ENCODE measurements around the gene YTHDF1.

YTHDF1 gene

DNA sequence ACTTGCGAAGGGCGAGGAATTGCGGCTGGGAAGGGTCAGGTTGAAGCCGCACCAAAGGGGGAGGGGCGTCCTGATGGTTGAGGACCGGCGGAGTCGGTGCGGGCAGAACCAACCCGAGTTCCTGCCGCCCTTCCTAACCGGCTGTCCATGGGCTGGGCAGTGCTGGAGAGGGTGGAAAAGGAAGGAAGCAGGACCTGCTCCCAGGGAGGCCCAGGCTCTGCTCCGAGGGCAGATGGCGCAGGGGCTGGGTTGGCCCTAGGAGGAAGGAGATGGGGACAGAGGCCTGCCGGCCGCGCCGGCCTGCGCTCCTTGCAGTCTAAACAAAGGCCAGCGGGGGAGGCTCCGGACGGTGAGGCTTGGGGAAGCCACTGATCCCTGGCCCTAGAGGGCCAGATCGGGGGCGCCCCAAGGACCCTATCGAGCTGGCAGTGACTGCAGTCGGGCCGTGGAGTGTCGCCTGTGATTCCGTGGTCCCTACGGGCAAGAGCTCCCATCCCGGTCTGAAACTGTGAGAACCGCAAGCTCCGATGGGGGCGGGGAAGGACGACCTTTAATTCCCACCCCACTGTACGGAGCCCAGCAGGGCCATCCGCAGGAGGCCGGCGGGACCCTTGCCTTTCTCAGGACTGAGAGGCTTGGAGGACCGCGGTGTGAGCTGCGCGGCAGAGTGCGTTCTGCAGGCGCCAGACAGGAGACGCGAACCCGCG lies 39.4 kb downstream of the YTHDF1 start:
- Histone ChIP-seq H3K9ac (no peak overlapping the region), H3K4me3 (peak overlapping the region in 7 of 10 experiments; percentile 34 to 59 (median 48); a peak in 8 of 20 replicates), H3K36me3 (no peaks in the 10 kb centered on the region), H3K4me1 (peaks cover 60 to 98% (median 92%) of the 10 kb centered on the region in 10 experiments), H3K27ac (no peak overlapping the region), H3K9me3 (replicated peaks in 1 of 11) (peaks cover 0 to 17% (median 0%) of the 10 kb centered on the region in 11 experiments; a peak in 7 of 22 replicates), H3K4me2 (peak overlapping the region; percentile 95 to 99 (median 97); a peak in 18 of 22 replicates), H4K20me1 (peaks cover 6 to 98% (median 54%) of the 10 kb centered on the region in 11 experiments; a peak in 20 of 22 replicates), H3K27me3 (peaks cover 66 to 91% (median 71%) of the 10 kb centered on the region in 11 experiments)
- no peak for TF ChIP-seq Cebpa-rat (IDR thresholded peaks at IDR 0.05)

DNA sequence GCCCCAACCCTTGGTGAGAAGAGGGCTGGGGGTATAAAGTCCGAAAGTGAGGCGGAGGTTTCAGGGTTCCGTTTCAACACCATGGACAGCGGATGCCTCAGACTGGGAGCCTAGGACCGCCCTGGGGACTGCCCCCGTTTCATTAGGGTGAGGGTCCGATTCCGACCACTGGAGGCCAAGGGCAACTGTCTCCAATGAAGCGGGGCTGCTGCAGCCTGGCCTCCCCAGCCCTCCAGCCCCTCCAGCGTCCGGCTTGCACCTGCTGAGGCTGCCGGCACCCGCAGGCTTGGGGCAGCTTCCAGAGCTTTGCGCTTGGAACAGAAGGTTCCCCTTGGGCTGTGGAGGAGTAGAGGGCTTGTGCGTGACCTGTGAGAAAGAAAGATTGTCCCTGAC lies 39.9 kb downstream of the YTHDF1 start:
- Histone ChIP-seq H3K9ac (no peak overlapping the region), H4K20me1 (peaks cover 6 to 98% (median 51%) of the 10 kb centered on the region in 11 experiments; a peak in 20 of 22 replicates), H3K4me3 (peak overlapping the region in 5 of 10 experiments; percentile 1 to 69 (median 47); a peak in 4 of 20 replicates)

DNA sequence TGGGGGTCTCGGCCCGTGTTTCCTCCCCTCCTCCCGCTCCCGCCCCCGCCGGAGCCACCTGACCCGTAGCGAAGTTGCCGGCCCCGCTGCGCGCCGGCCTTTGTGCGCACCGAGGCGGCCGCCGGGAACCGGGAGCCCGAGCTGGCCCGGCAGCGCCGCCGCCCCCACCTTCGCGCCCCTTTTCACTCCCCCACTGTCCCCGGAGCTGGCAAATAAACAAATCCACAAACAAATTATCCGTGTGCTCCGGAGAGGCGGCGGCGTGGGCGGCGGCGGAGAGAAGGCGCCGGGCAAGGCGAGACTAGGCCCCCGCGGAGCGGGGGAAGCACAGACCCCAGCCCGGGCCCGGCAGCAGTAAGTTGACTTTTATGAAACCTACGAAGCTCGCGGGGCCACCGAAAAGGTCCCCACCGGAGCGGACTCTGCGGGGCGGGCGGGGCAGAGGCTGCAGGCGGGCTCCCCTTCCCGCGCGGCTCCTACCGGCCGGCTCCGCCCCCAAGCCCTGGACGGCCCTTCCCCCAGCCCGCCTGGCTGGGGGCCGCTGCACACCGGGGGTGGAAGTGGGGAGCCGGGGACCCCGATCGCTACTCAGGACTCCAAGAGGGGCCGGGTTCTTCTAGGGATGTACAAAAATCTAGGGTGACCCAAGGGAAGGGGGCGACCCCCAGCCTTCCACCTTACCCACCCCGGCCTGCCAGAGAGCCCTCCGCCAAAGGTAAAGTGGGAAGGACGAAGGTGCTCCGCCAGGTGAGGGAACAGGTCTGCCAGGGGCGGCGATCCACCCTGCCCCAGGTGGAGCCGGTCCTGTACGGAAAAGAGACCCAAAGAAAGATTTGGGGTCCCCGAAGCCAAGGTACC lies 40.7 kb downstream of the YTHDF1 start:
- H3K9me3 ChIP-seq (replicated peaks in 1 of 11), result peaks cover 0 to 17% (median 0%) of the 10 kb centered on the region in 11 experiments; a peak in 7 of 22 replicates
- H3K9ac ChIP-seq, result peak overlapping the region in 5 of 11 experiments; percentile 15 to 65 (median 56); a peak in 6 of 22 replicates
- H3K4me2 ChIP-seq, result peak overlapping the region; percentile 77 to 99 (median 96)
- no peak overlapping the region for H3K27ac ChIP-seq
- H3K27me3 ChIP-seq, result peaks cover 66 to 94% (median 71%) of the 10 kb centered on the region in 11 experiments
- H4K20me1 ChIP-seq, result peaks cover 6 to 97% (median 45%) of the 10 kb centered on the region in 11 experiments; a peak in 20 of 22 replicates
- no peaks in the 10 kb centered on the region for H3K36me3 ChIP-seq
- peak overlapping the region; percentile 47 to 69 (median 57) for H3K4me3 ChIP-seq
- no peak for TF ChIP-seq Cebpa-rat (IDR thresholded peaks at IDR 0.05)
- peaks cover 56 to 100% (median 99%) of the 10 kb centered on the region in 10 experiments for H3K4me1 ChIP-seq

More for the DNA sequence above, 39.9 kb downstream of the YTHDF1 start:
- H3K27me3 ChIP-seq, result peaks cover 66 to 97% (median 71%) of the 10 kb centered on the region in 11 experiments
- peak overlapping the region in 8 of 11 experiments; percentile 96 to 99 (median 97); a peak in 12 of 22 replicates for H3K4me2 ChIP-seq
- H3K4me1 ChIP-seq, result peaks cover 60 to 100% (median 98%) of the 10 kb centered on the region in 10 experiments
- TF ChIP-seq Cebpa-rat (IDR thresholded peaks at IDR 0.05), result no peak
- no peak overlapping the region for H3K27ac ChIP-seq
- peaks cover 0 to 17% (median 0%) of the 10 kb centered on the region in 11 experiments; a peak in 7 of 22 replicates for H3K9me3 ChIP-seq (replicated peaks in 1 of 11)
- H3K36me3 ChIP-seq, result no peaks in the 10 kb centered on the region

DNA sequence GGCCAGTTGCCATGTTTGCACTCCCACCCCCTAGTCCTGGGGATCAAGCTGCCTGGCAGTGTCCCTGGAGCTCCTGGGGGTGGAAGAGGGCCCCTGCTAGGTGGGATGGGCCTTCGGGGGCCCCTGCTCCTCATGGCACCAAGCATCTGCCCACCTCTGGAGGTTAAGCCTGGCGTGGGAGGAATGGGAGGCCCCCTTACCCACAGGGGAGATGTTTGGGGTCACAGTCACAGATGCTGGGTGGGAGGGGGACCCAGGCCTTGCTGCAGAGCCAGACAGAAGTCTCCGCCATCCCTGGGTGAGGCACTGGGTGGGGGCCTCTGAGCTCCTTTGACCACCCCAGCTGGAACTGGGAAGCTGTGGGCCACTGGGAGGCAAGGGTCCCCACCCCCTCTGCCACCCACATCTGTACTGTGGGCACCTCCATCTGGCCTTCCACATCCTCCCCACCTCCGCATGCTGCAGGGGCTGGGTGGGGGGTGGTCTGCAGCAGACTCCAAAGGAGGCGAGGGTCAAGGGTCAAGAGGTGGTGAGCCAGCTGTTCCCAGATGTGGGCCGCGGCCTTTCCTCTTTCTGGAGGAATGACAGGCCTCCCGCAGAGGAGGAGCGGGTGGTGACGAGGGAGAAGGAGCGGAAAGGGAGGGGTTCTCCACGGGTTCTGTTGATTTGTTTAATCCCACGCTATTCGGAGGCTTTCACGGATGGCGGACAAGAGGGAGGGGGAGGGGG lies 41.5 kb downstream of the YTHDF1 start:
- peaks cover 6 to 95% (median 45%) of the 10 kb centered on the region in 11 experiments; a peak in 20 of 22 replicates for H4K20me1 ChIP-seq
- H3K4me1 ChIP-seq, result peaks cover 48 to 100% (median 99%) of the 10 kb centered on the region in 10 experiments
- TF ChIP-seq Cebpa-rat (IDR thresholded peaks at IDR 0.05), result no peak
- peak overlapping the region; percentile 47 to 69 (median 57) for H3K4me3 ChIP-seq
- H3K9ac ChIP-seq, result peak overlapping the region in 4 of 11 experiments; percentile 15 to 65 (median 58); a peak in 5 of 22 replicates
- H3K9me3 ChIP-seq (replicated peaks in 1 of 11), result peaks cover 0 to 17% (median 0%) of the 10 kb centered on the region in 11 experiments; a peak in 7 of 22 replicates
- H3K27me3 ChIP-seq, result peaks cover 64 to 86% (median 67%) of the 10 kb centered on the region in 11 experiments
- no peaks in the 10 kb centered on the region for H3K36me3 ChIP-seq
- peak overlapping the region; percentile 77 to 99 (median 96) for H3K4me2 ChIP-seq
- H3K27ac ChIP-seq, result 0 out of 22 replicates have a peak overlapping the region, but pooled peaks of 1 of the 11 experiments have one; percentile 1

DNA sequence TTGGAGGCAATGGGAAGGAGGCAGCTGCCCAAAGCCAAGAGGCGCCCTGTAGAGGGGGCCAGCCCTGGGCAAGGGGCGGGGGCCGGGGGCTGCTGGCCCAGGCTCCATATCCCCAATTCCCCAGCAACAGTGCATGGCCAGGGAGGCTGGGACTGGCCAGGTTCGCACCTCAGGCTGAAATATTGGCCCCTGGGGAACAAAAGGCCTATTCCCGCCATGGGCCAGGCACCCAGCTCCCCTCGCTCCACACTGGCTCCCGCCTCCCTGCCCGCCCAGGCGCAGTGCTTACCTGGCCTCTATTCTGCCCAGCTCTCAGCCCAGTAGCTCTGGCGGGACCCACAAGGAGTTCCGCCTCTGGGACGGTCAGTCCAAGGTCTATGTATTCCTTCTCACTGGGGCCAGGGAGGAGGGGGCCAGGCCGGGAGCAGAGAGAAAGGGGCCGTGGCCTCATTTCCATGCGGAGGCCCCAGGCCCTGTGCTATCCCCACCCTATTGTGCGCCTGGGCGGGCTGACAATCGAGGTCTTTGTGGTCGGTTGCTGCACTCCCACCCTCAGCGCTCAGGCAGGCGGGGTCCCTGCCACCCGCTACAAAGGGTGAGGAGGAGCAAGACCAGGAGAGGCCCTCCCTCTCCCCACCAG lies 42.3 kb downstream of the YTHDF1 start:
- peaks cover 56 to 78% (median 59%) of the 10 kb centered on the region in 11 experiments for H3K27me3 ChIP-seq

DNA sequence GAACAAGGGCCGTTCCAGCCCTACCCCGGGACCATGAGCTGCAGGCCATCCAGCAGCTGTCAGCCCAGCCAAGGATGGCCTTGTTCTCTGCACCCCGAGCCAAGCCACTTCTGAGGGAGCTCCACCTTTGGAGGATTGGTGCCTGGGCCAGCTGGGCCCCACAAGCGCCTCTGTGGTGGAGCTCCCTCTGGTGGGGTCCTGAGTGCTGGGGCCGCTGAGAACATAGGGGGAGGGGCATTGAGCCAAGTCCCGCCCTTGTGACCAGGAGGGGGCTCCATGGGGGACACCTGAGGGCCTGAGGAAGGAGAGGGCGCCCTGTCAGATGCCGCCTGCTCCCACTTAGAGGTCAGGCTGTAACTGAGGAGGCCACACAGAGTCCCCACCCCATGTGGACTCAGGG lies 43.2 kb downstream of the YTHDF1 start:
- Histone ChIP-seq H3K27ac (0 out of 22 replicates have a peak overlapping the region, but pooled peaks of 1 of the 11 experiments have one; percentile 23), H3K9ac (peak overlapping the region in 3 of 11 experiments; percentile 41 to 65 (median 56); a peak in 6 of 22 replicates), H3K4me2 (peak overlapping the region in 8 of 11 experiments; percentile 77 to 99 (median 96); a peak in 16 of 22 replicates), H3K9me3 (replicated peaks in 1 of 11) (peaks cover 0 to 17% (median 0%) of the 10 kb centered on the region in 11 experiments; a peak in 7 of 22 replicates), H4K20me1 (peaks cover 6 to 93% (median 33%) of the 10 kb centered on the region in 11 experiments; a peak in 20 of 22 replicates), H3K36me3 (no peaks in the 10 kb centered on the region), H3K27me3 (peaks cover 46 to 69% (median 50%) of the 10 kb centered on the region in 11 experiments), H3K4me1 (peaks cover 32 to 100% (median 99%) of the 10 kb centered on the region in 10 experiments), H3K4me3 (peak overlapping the region in 1 of 10 experiments; percentile 63; a peak in 1 of 20 replicates)
- no peak for TF ChIP-seq Cebpa-rat (IDR thresholded peaks at IDR 0.05)

More for the DNA sequence above, 42.3 kb downstream of the YTHDF1 start:
- Histone ChIP-seq H3K4me1 (peaks cover 40 to 100% (median 99%) of the 10 kb centered on the region in 10 experiments), H3K27ac (peak overlapping the region in 2 of 11 experiments; percentile 1 to 23; a peak in 1 of 22 replicates), H4K20me1 (peaks cover 6 to 95% (median 41%) of the 10 kb centered on the region in 11 experiments; a peak in 20 of 22 replicates), H3K36me3 (no peaks in the 10 kb centered on the region), H3K4me3 (peak overlapping the region in 4 of 10 experiments; percentile 54 to 63 (median 60); a peak in 7 of 20 replicates), H3K9me3 (replicated peaks in 1 of 11) (peaks cover 0 to 17% (median 0%) of the 10 kb centered on the region in 11 experiments; a peak in 7 of 22 replicates), H3K9ac (peak overlapping the region in 3 of 11 experiments; percentile 41 to 65 (median 56); a peak in 6 of 22 replicates), H3K4me2 (peak overlapping the region in 10 of 11 experiments; percentile 77 to 99 (median 96); a peak in 19 of 22 replicates)
- no peak for TF ChIP-seq Cebpa-rat (IDR thresholded peaks at IDR 0.05)

DNA sequence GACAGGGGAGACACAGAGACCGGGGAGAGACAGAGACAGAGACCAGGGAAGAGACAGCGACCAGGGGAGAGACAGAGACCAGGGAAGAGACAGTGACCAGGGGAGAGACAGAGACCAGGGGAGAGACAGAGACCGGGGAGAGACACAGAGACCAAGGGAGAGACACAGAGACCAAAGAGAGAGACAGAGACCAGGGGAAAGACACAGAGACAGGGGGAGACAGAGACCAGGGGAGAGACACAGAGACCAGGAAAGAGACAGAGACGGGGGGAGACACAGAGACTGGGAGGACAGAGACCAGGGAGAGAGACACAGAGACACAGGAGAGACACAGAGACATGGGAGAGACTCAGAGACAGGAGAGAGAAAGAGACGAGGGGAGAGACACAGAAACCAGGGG lies 43.9 kb downstream of the YTHDF1 start:
- TF ChIP-seq Cebpa-rat (IDR thresholded peaks at IDR 0.05), result no peak
- Histone ChIP-seq H3K27ac (peak overlapping the region in 1 of 11 experiments; percentile 12; a peak in 2 of 22 replicates), H3K9me3 (replicated peaks in 1 of 11) (peaks cover 0 to 10% (median 0%) of the 10 kb centered on the region in 11 experiments; a peak in 7 of 22 replicates), H3K4me2 (peak overlapping the region in 9 of 11 experiments; percentile 13 to 99 (median 96); a peak in 16 of 22 replicates), H4K20me1 (peaks cover 6 to 87% (median 26%) of the 10 kb centered on the region in 11 experiments; a peak in 20 of 22 replicates), H3K36me3 (no peaks in the 10 kb centered on the region), H3K27me3 (peaks cover 39 to 61% (median 43%) of the 10 kb centered on the region in 11 experiments), H3K4me1 (peaks cover 25 to 98% (median 96%) of the 10 kb centered on the region in 10 experiments), H3K4me3 (peak overlapping the region in 2 of 10 experiments; percentile 17 to 63; a peak in 2 of 20 replicates), H3K9ac (peak overlapping the region in 2 of 11 experiments; percentile 12 to 41; a peak in 2 of 22 replicates)

All from BLaER1 treated with 17β-estradiol and CSF1 and Interleukin-3, amounts not matched to agents 10 nM and 100 nM (cell line).